Measurements from ENCODE around the gene PSEN1. TPM values are rescaled to one million over a fixed set of nuclear protein-coding genes. Genes with fewer than 3 reads are reported as not detected.

Gene PSEN1
- total RNA-seq, 1 donor from 2014 or later = 53.9 TPM

DNA sequence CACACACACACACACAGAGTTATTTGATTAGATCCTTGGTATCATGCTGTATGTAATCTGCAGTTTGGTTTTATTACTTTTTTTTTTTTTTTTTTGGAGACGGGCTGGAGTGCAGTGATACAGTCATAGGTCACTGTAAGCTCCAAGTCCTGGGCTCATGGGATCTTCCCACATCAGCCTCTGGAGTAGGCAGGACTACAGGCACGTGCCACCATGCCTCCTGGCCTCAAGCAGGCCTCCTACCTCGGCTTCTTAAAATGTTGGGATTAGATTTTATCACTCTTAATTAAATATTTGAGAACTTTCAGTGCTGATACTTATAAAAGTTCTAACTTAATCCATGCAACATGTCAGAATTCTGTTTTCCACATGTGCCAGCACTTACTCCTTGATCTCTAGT, 31.3 kb upstream of the PSEN1 start:
- no peak overlapping the region for H3K27ac Mint-ChIP-seq (ENCODE audit: unreplicated experiment)
- H3K27me3 Mint-ChIP-seq (ENCODE audit: low read depth) = no peaks in the 10 kb centered on the region
- TF ChIP-seq, protein P1, sequence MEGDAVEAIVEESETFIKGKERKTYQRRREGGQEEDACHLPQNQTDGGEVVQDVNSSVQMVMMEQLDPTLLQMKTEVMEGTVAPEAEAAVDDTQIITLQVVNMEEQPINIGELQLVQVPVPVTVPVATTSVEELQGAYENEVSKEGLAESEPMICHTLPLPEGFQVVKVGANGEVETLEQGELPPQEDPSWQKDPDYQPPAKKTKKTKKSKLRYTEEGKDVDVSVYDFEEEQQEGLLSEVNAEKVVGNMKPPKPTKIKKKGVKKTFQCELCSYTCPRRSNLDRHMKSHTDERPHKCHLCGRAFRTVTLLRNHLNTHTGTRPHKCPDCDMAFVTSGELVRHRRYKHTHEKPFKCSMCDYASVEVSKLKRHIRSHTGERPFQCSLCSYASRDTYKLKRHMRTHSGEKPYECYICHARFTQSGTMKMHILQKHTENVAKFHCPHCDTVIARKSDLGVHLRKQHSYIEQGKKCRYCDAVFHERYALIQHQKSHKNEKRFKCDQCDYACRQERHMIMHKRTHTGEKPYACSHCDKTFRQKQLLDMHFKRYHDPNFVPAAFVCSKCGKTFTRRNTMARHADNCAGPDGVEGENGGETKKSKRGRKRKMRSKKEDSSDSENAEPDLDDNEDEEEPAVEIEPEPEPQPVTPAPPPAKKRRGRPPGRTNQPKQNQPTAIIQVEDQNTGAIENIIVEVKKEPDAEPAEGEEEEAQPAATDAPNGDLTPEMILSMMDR (conservative IDR thresholded peaks at IDR 0.05) = no peak

DNA sequence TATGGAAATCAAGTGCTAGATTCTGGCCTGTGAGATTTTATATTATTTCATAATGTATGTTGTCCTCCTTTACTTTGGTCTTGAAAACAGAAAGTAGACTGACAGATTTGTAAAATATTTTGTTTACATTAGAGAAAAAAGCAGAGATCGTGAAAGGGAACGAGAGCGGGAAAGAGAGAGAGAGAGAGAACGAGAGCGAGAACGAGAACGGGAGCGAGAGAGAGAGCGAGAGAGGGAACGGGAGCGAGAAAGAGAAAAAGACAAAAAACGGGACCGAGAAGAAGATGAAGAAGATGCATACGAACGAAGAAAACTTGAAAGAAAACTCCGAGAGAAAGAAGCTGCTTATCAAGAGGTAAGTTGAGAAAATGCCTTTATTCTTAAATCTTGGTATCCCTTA, 30.6 kb upstream of the PSEN1 start:
- Mint-ChIP-seq H3K27ac (ENCODE audit: unreplicated experiment) (no peak overlapping the region), H3K9me3 (no peaks in the 10 kb centered on the region), H3K27me3 (ENCODE audit: low read depth) (no peaks in the 10 kb centered on the region), H3K4me1 (no peaks in the 10 kb centered on the region), H3K4me3 (no peak overlapping the region), H3K36me3 (ENCODE audit: low read depth) (peaks cover 24% of the 10 kb centered on the region)
- no peak for DNase-seq (ENCODE audit: low read depth, low spot score)
- TF ChIP-seq, protein P1 (conservative IDR thresholded peaks at IDR 0.05) = no peak

More for the DNA sequence above, 31.3 kb upstream of the PSEN1 start:
- no peaks in the 10 kb centered on the region for H3K9me3 Mint-ChIP-seq
- H3K36me3 Mint-ChIP-seq (ENCODE audit: low read depth) = peaks cover 27% of the 10 kb centered on the region
- no peak overlapping the region for H3K4me3 Mint-ChIP-seq
- H3K4me1 Mint-ChIP-seq = no peaks in the 10 kb centered on the region
- DNase-seq (ENCODE audit: low read depth, low spot score) = no peak

DNA sequence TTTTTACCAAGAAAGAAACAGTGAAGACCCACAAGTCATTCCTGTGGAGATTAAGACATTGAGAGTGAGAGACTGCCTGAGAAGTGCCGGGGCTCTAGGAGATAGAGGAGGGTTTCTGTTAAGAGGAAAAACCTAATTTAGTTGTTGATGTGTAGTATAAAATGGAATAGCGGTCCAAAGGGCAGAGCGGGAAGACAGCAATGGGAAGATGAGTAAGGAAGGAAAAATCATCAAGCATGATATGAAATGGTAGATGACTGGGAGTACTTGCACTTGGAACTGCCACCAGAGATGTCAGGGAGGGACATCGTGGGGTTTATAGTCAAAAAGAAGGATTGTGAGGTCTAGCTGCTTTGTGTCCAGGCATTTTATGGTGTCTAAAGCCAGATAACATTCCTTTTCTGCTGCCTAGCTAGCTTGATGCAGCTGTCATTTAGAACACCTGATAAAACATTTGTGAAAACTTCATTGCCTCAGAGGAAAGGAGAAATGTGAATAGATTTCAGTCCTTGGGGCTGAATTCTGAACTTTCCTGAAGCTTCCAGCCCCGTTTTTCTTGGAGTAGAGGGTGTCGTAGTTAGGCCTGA, 20.1 kb upstream of the PSEN1 start:
- TF ChIP-seq, protein P1 (conservative IDR thresholded peaks at IDR 0.05) = no peak
- H3K4me3 Mint-ChIP-seq = no peak overlapping the region
- no peaks in the 10 kb centered on the region for H3K4me1 Mint-ChIP-seq
- no peak for DNase-seq (ENCODE audit: low read depth, low spot score)
- no peaks in the 10 kb centered on the region for H3K9me3 Mint-ChIP-seq
- no peak overlapping the region for H3K27ac Mint-ChIP-seq (ENCODE audit: unreplicated experiment)
- peaks cover 37% of the 10 kb centered on the region for H3K36me3 Mint-ChIP-seq (ENCODE audit: low read depth)
- no peaks in the 10 kb centered on the region for H3K27me3 Mint-ChIP-seq (ENCODE audit: low read depth)

DNA sequence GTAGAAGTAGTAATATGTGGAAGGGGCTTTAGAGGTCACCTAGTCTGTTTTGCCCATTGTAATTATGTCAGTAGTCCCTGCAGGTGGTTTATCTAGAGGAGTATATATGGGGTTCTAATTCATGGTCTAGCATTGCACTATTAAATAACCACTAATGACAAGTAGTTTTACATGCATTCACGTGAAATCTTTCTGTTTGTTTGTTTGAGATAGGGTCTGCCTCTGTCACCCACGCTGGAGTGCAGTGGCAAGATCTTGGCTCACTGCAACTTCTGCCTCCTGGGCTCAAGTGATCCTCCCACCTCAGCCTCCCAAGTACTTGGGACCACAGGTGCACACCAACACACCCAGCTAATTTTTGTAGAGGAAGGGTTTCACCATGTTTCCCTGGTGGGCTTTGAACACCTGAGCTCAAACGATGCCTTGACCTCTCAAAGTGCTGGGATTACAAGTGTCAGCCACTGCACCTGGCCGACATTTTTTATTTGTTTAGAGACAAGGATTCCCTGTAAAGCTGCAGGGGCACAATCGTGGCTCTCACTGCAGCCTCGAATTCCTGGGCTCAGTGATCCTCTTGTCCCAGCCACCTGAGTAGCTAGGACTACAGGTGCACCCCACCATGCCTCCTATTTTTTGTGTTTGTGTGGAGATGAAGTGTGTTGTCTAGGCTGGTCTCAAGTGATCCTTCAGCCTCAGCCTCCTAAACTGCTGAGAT, 12.0 kb upstream of the PSEN1 start:
- Mint-ChIP-seq H3K27ac (ENCODE audit: unreplicated experiment) (no peak overlapping the region), H3K4me1 (no peaks in the 10 kb centered on the region), H3K36me3 (ENCODE audit: low read depth) (peaks cover 13% of the 10 kb centered on the region), H3K4me3 (no peak overlapping the region), H3K27me3 (ENCODE audit: low read depth) (no peaks in the 10 kb centered on the region), H3K9me3 (no peaks in the 10 kb centered on the region)
- TF ChIP-seq, protein P1 (conservative IDR thresholded peaks at IDR 0.05) = no peak
- no peak for DNase-seq (ENCODE audit: low read depth, low spot score)

DNA sequence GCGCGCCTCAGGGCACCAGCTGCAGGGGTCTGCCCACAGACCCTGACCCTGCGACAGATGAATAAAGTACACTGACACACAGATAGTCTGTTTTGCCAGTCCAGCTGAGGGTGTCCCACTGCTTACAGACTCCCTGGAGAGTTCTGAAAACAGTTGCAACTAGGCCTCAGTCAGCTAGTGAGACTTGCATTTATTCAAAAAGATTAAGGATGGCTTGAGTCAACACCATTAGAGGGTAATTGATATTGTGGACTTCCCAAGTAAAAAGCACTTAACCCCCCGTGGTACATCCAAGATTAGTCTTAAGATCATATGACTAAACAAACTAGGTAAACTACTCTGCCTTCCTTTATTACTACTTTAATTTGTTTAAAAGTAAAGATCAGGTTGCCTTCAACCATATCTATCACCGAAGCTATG, 11.1 kb upstream of the PSEN1 start:
- Mint-ChIP-seq H3K27me3 (ENCODE audit: low read depth) (no peaks in the 10 kb centered on the region), H3K36me3 (ENCODE audit: low read depth) (peaks cover 13% of the 10 kb centered on the region), H3K4me1 (no peaks in the 10 kb centered on the region), H3K9me3 (no peaks in the 10 kb centered on the region), H3K4me3 (no peak overlapping the region), H3K27ac (ENCODE audit: unreplicated experiment) (no peak overlapping the region)
- no peak for DNase-seq (ENCODE audit: low read depth, low spot score)
- TF ChIP-seq, protein P1 (conservative IDR thresholded peaks at IDR 0.05) = no peak

Data from neural crest cell (in vitro differentiated cells).